K562 (cell line): ENCODE results near the gene ZDHHC14. TPM values are rescaled to one million over a fixed set of nuclear protein-coding genes. Genes with fewer than 3 reads are reported as not detected.

Experiments used
- ATAC-seq: fragments of 200-7000 bp; cut with Tn5 transposase; 3 replicates; pipeline ENCODE4 v1.9.1; 2020; ENCODE audit warnings: moderate library complexity
- BruUV-seq: library from RNA; stranded (reverse); fragments of 400-500 nt; replicated peaks from 2 replicates; lab custom pipeline; 2021; lab: Mats Ljungman, UMichigan
- CTCF ChIA-PET: fragments of 300-600 bp; formaldehyde crosslinking; extraction: SDS; loops from one replicate; lab custom pipeline; 2021; ENCODE audit warnings: low intra/inter-chr PET ratio; lab: Yijun Ruan, JAX
- POLR2A ChIA-PET: fragments of 300-600, 350-650 bp; sonication (Branson Sonifier 250); formaldehyde crosslinking; extraction: SDS; loops from one replicate; lab custom pipeline; 2021; ENCODE audit warnings: antibody characterized with exemption, inconsistent platforms; lab: Yijun Ruan, JAX
- DNase-seq, 4 experiments: peaks; one replicate each; pipeline versions ENCODE4 v3.0.0 to v3.0.0-alpha.2; 2011 to 2018; ENCODE audit warnings: low spot score in 3 of 4, mixed read lengths in 3 of 4; ENCODE audit errors: extremely low read depth in 1 of 4
- FAIRE-seq: peaks from 2 replicates; lab custom pipeline; 2011; peaks lifted over from hg19 to GRCh38; lab: Jason Lieb, UNC
- H2AFZ ChIP-seq: 2 replicates; pipeline ENCODE4 v1.6.0; 2011; ENCODE audit warnings: low read depth, low read length, control low read depth, inconsistent platforms
- H3K27ac ChIP-seq: fragments of 200-600 bp; 3 replicates; pipeline ENCODE4 v1.8.0; 2011; ENCODE audit warnings: low read depth, mild to moderate bottlenecking, control low read depth, inconsistent platforms, low read length, moderate library complexity, mixed read lengths; ENCODE audit errors: extremely low read depth
- H3K27me3 ChIP-seq, 2 experiments: fragments of 300-600 bp in 1 of 2; 2 replicates in 1 of 2; 3 replicates in 1 of 2; pipeline versions ENCODE4 v1.6.0 to v1.8.0; 2011; ENCODE audit warnings: inconsistent platforms in 2 of 2, low read length in 2 of 2, mild to moderate bottlenecking in 1 of 2, mixed read lengths in 1 of 2, moderate library complexity in 1 of 2; ENCODE audit not compliant: control insufficient read depth in 2 of 2, insufficient read depth in 2 of 2
- H3K36me3 ChIP-seq: fragments of 300-600 bp; 3 replicates; pipeline ENCODE4 v1.8.0; 2011; ENCODE audit warnings: mild to moderate bottlenecking, low read length, inconsistent platforms; ENCODE audit not compliant: control insufficient read depth, insufficient read depth
- H3K4me1 ChIP-seq, 2 experiments: fragments of 200-600 bp in 1 of 2; replicated peaks in 1 of 2; 2 replicates in 1 of 2; 3 replicates in 1 of 2; pipeline versions ENCODE4 v1.5.1 to v1.8.0; 2011; ENCODE audit warnings: inconsistent platforms in 2 of 2, low read length in 2 of 2, mild to moderate bottlenecking in 1 of 2, mixed read lengths in 1 of 2, moderate library complexity in 1 of 2; ENCODE audit not compliant: control insufficient read depth in 2 of 2, insufficient read depth in 2 of 2
- H3K4me2 ChIP-seq: 2 replicates; pipeline ENCODE4 v1.6.1; 2011; ENCODE audit warnings: low read length, control low read depth, inconsistent platforms, mixed read lengths; ENCODE audit not compliant: insufficient read depth
- H3K4me3 ChIP-seq: fragments of 200-600 bp; sonication (generic), shearing (Covaris generic); 2 replicates; pipeline ENCODE4 v1.5.1; 2016; ENCODE audit warnings: control low read depth, inconsistent platforms
- H3K79me2 ChIP-seq: fragments of 200-600 bp; 3 replicates; pipeline ENCODE4 v1.8.0; 2011; ENCODE audit warnings: low read length, inconsistent platforms; ENCODE audit not compliant: control insufficient read depth, insufficient read depth
- H3K9ac ChIP-seq, 2 experiments: 2 replicates each; pipeline versions ENCODE4 v1.6.0 to v1.6.1; 2011; ENCODE audit warnings: low read depth in 2 of 2, low read length in 2 of 2, control low read depth in 1 of 2, inconsistent platforms in 1 of 2, mild to moderate bottlenecking in 1 of 2, mixed read lengths in 1 of 2; ENCODE audit not compliant: insufficient read depth in 1 of 2
- H3K9me1 ChIP-seq: one replicate; pipeline ENCODE4 v1.6.0; 2011; ENCODE audit warnings: inconsistent platforms, mild to moderate bottlenecking, low read length, moderate library complexity; ENCODE audit not compliant: control insufficient read depth, insufficient read depth
- H3K9me3 ChIP-seq: replicated peaks from 2 replicates; pipeline ENCODE4 v1.5.1; 2011; ENCODE audit warnings: low read depth, low read length, inconsistent platforms; ENCODE audit not compliant: control insufficient read depth, insufficient read depth
- H4K20me1 ChIP-seq: replicated peaks from 2 replicates; pipeline ENCODE4 v1.6.1; 2011; ENCODE audit warnings: low read length, inconsistent platforms, mixed read lengths; ENCODE audit not compliant: control insufficient read depth, insufficient read depth
- ATF1 ChIP-seq, 2 experiments: fragments of 450-650 bp in 1 of 2; IDR thresholded peaks; 2 replicates each; pipeline ENCODE4 v1.6.1; 2016; ENCODE audit warnings: missing compliant biosample characterization in 1 of 2, missing genetic modification characterization in 1 of 2
- CEBPB ChIP-seq: fragments of 450-650 bp; IDR thresholded peaks from 2 replicates; pipeline ENCODE4 v1.6.1; 2016; ENCODE audit warnings: missing genetic modification characterization, missing compliant biosample characterization
- ELF2 ChIP-seq: fragments of 250-450 bp; sonication (Bioruptor Pico); IDR thresholded peaks from 2 replicates; pipeline ENCODE4 v1.5.0; 2021; ENCODE audit warnings: mild to moderate bottlenecking
- ERF ChIP-seq: fragments of 450-650 bp; formaldehyde crosslinking; IDR thresholded peaks from 2 replicates; pipeline ENCODE4 v1.4.0; 2020; ENCODE audit warnings: mild to moderate bottlenecking, mixed read lengths
- FOXJ2 ChIP-seq: fragments of 200-800 bp; sonication (Bioruptor generic); IDR thresholded peaks from 2 replicates; pipeline ENCODE4 v1.6.1; 2016; ENCODE audit warnings: missing genetic modification characterization, missing compliant biosample characterization
- GTF2F1 ChIP-seq: IDR thresholded peaks from 2 replicates; pipeline ENCODE4 v1.6.1; 2011; ENCODE audit warnings: low read depth, low read length, improper control_type of control experiment
- KLF6 ChIP-seq: fragments of 250-450 bp; sonication (Bioruptor Pico); IDR thresholded peaks from 2 replicates; pipeline ENCODE4 v1.4.0; 2020; ENCODE audit warnings: mild to moderate bottlenecking, moderate library complexity, borderline replicate concordance
- LEF1 ChIP-seq: fragments of 450-650 bp; IDR thresholded peaks from 2 replicates; pipeline ENCODE4 v1.6.1; 2016; ENCODE audit warnings: mild to moderate bottlenecking
- MECOM ChIP-seq: fragments of 250-450 bp; sonication (Bioruptor Pico); IDR thresholded peaks from 2 replicates; pipeline ENCODE4 v1.8.0; 2022; ENCODE audit warnings: inconsistent platforms
- NCOA6 ChIP-seq: fragments of 450-650 bp; IDR thresholded peaks from 2 replicates; pipeline ENCODE4 v1.6.1; 2017; ENCODE audit warnings: mild to moderate bottlenecking
- PATZ1 ChIP-seq: fragments of 250-450 bp; sonication (Bioruptor Pico); IDR thresholded peaks from 2 replicates; pipeline ENCODE4 v1.5.0; 2020; ENCODE audit warnings: mild to moderate bottlenecking, borderline replicate concordance
- RBM14 ChIP-seq: fragments of 200-400 bp; formaldehyde crosslinking; IDR thresholded peaks from 2 replicates; pipeline ENCODE4 v1.6.1; 2018; ENCODE audit warnings: low read depth, mild to moderate bottlenecking, low read length, moderate library complexity, borderline replicate concordance; ENCODE audit not compliant: insufficient read depth
- SMAD2 ChIP-seq: fragments of 150-350 bp; IDR thresholded peaks from 2 replicates; pipeline ENCODE4 v1.6.1; 2014; ENCODE audit warnings: low read depth, mild to moderate bottlenecking, low read length
- SRF ChIP-seq, 2 experiments: fragments of 250-450, 450-650 bp in 1 of 2; sonication (Bioruptor Pico) in 1 of 2; sonication (generic) in 1 of 2; formaldehyde crosslinking; IDR thresholded peaks; 2 replicates each; pipeline versions ENCODE4 v1.5.0 to v1.5.1; 2020 to 2022; ENCODE audit warnings: mild to moderate bottlenecking in 1 of 2, missing genetic modification reagents in 1 of 2
- ZNF217 ChIP-seq: sonication (generic); formaldehyde crosslinking; IDR thresholded peaks from 2 replicates; pipeline ENCODE4 v1.8.0; 2022; ENCODE audit warnings: mild to moderate bottlenecking, missing genetic modification reagents
- ZNF57 ChIP-seq: fragments of 450-650 bp; formaldehyde crosslinking; IDR thresholded peaks from 2 replicates; pipeline ENCODE4 v1.4.0; 2020; ENCODE audit warnings: mild to moderate bottlenecking, moderate library complexity
- WGBS: fragments of 100-300 bp; shearing (Covaris generic); methylation state at CpG from one replicate; pipeline ENCODE4 v1.1.6; 2016; ENCODE audit warnings: low coverage, mixed read lengths; ENCODE audit not compliant: insufficient coverage; ENCODE audit errors: missing lambda C conversion rate; 5-methylcytosine and 5-hydroxymethylcytosine counted together
- in situ Hi-C: fragments of 300-500 bp; cut with MboI; formaldehyde crosslinking; loops from 4 replicates; pipeline ENCODE4 v1.15.0; 2018; ENCODE audit warnings: inconsistent platforms, mixed read lengths
- intact Hi-C: fragments of 100-400 bp; cut with micrococcal nuclease; formaldehyde crosslinking; loops from 2 replicates; pipeline ENCODE4 v1.14.2; 2022
- polyA plus RNA-seq, 8 experiments: library from polyadenylated mRNA; depleted of rRNA in 4 of 8; stranded (reverse) in 5 of 8; unstranded in 3 of 8; fragments of >200 nt; fragmentation: Nextera tagmentation in 2 of 8; fragmentation: Illumina TruSeq in 1 of 8; extraction: Ambion mirVana in 2 of 8; extraction: Trizol in 1 of 8; gene quantifications; 2 replicates each; pipeline versions ENCODE4 v1.2.1 to v1.2.3, GENCODE V29; 2011 to 2014; ENCODE audit warnings: inconsistent platforms in 1 of 8, missing spikeins in 1 of 8
- total RNA-seq, 7 experiments: library from RNA; depleted of rRNA in 6 of 7; stranded (reverse); fragments of >200 nt in 6 of 7; fragmentation: Illumina TruSeq in 2 of 7; extraction: Trizol in 2 of 7; gene quantifications; 2 replicates each; pipeline versions ENCODE4 v1.2.1 to v1.2.3, GENCODE V29; 2011 to 2021; ENCODE audit warnings: low replicate concordance in 1 of 7
- TF ChIP-seq, protein P1 (sequence below): fragments of 250-450 bp; sonication (Bioruptor Pico); IDR thresholded peaks from 2 replicates; pipeline ENCODE4 v1.5.0; 2020; ENCODE audit warnings: mild to moderate bottlenecking
- TF ChIP-seq, protein P2 (sequence below): sonication (generic); IDR thresholded peaks from 2 replicates; pipeline ENCODE4 v1.6.1; 2016

ZDHHC14 gene
- total and polyA plus RNA-seq, 9 of the 15 experiments (the other 6 are each of a cell fraction or from before 2014, with no cell fraction given), result 0.92 to 23.1 (median 13.8) TPM

GRCh38 chr6:157436219-157436943 lies 55.4 kb downstream of the ZDHHC14 start (continued):
- no peak for TF ChIP-seq RBM14
- no peak for TF ChIP-seq ATF1 (CRISPR knock-in tag; IDR thresholded peaks at IDR 0.05)
- TF ChIP-seq ATF1 (tag; IDR thresholded peaks at IDR 0.05), result no peak
- no peak for TF ChIP-seq PATZ1 (CRISPR knock-in tag)
- no peak for TF ChIP-seq MECOM
- TF ChIP-seq KLF6 (CRISPR knock-in tag), result no peak
- TF ChIP-seq, all 486 proteins: peak for 0

- WGBS, result 85% methylated on average over 4 of the region's 4 CpGs
- TF ChIP-seq SRF (CRISPR knock-in tag; IDR thresholded peaks at IDR 0.05) (no peak), ERF (CRISPR knock-in tag) (no peak), ELF2 (CRISPR knock-in tag) (no peak), CEBPB (tag) (no peak), SMAD2 (no peak), ZNF217 (CRISPR knock-in tag) (no peak), GTF2F1 (no peak), LEF1 (no peak), NCOA6 (no peak), ZNF57 (no peak), FOXJ2 (tag) (no peak)
- TF ChIP-seq, protein P1, sequence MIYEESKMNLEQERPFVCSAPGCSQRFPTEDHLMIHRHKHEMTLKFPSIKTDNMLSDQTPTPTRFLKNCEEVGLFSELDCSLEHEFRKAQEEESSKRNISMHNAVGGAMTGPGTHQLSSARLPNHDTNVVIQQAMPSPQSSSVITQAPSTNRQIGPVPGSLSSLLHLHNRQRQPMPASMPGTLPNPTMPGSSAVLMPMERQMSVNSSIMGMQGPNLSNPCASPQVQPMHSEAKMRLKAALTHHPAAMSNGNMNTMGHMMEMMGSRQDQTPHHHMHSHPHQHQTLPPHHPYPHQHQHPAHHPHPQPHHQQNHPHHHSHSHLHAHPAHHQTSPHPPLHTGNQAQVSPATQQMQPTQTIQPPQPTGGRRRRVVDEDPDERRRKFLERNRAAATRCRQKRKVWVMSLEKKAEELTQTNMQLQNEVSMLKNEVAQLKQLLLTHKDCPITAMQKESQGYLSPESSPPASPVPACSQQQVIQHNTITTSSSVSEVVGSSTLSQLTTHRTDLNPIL (CRISPR knock-in tag), result no peak
- TF ChIP-seq, protein P2, sequence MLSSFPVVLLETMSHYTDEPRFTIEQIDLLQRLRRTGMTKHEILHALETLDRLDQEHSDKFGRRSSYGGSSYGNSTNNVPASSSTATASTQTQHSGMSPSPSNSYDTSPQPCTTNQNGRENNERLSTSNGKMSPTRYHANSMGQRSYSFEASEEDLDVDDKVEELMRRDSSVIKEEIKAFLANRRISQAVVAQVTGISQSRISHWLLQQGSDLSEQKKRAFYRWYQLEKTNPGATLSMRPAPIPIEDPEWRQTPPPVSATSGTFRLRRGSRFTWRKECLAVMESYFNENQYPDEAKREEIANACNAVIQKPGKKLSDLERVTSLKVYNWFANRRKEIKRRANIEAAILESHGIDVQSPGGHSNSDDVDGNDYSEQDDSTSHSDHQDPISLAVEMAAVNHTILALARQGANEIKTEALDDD, result no peak
Observed at GRCh38 chr6:157436944-157437336, 56.0 kb downstream of the ZDHHC14 start.

More at GRCh38 chr6:157436944-157437336, 56.0 kb downstream of the ZDHHC14 start:
- peaks cover 7 to 11% of the 10 kb centered on the region in 2 experiments for H3K4me1 ChIP-seq
- intact Hi-C loops (no loop called here), in situ Hi-C loops (no loop called here)
- no peak overlapping the region for H3K27ac ChIP-seq
- peak; percentile 42; the same call in 2 of the 3 replicates for ATAC-seq
- no peak overlapping the region for H2AFZ ChIP-seq
- no peak for FAIRE-seq
- H4K20me1 ChIP-seq, result no peaks in the 10 kb centered on the region
- DNase-seq, result no peak
- no peaks in the 10 kb centered on the region for H3K9me3 ChIP-seq
- BruUV-seq, result no TSS peak
- H3K79me2 ChIP-seq, result peaks cover 3% of the 10 kb centered on the region; the same call in 1 of the 3 replicates
- no peaks in the 10 kb centered on the region for H3K27me3 ChIP-seq
- POLR2A ChIA-PET, result interaction anchor here (0.9 kb wide), 1 partner anchor 12 kb away, joined by 3 read pairs; no protein-coding TSS in a partner anchor
- no peaks in the 10 kb centered on the region for H3K9me1 ChIP-seq
- CTCF ChIA-PET, result interaction anchor here (0.6 kb wide), 1 partner anchor 1736 kb away, joined by 6 read pairs; no protein-coding TSS in a partner anchor
- no peak overlapping the region for H3K4me2 ChIP-seq
- H3K36me3 ChIP-seq, result no peaks in the 10 kb centered on the region
- no peak overlapping the region for H3K4me3 ChIP-seq
- H3K9ac ChIP-seq, result peak overlapping the region in 1 of 2 experiments; percentile 57; a peak in 1 of 4 replicates
